Measurements from ENCODE around the gene ADAMTS10.

DNA sequence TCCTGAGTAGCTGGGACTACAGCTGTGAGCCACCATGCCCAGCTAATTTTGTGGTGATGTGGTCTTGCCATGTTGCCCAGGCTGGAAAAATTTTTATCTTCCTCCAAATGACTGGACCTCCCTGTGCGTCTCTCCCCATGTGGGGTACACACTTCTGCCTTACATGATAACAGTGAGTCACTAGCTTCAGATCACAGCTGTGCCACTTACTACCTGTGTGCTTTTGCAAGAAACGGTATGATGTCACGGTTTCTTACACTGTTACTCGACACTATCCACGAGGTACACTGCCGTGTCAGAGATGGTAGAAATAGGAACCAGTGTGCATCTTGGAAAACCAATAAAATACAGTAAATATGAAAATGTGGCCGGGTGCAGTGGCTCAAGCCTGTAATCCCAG is 79.0 kb downstream of the ADAMTS10 start:
- TF ChIP-seq, protein P1, sequence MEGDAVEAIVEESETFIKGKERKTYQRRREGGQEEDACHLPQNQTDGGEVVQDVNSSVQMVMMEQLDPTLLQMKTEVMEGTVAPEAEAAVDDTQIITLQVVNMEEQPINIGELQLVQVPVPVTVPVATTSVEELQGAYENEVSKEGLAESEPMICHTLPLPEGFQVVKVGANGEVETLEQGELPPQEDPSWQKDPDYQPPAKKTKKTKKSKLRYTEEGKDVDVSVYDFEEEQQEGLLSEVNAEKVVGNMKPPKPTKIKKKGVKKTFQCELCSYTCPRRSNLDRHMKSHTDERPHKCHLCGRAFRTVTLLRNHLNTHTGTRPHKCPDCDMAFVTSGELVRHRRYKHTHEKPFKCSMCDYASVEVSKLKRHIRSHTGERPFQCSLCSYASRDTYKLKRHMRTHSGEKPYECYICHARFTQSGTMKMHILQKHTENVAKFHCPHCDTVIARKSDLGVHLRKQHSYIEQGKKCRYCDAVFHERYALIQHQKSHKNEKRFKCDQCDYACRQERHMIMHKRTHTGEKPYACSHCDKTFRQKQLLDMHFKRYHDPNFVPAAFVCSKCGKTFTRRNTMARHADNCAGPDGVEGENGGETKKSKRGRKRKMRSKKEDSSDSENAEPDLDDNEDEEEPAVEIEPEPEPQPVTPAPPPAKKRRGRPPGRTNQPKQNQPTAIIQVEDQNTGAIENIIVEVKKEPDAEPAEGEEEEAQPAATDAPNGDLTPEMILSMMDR (IDR thresholded peaks at IDR 0.05): no peak
- TF ChIP-seq POLR2A (IDR thresholded peaks at IDR 0.05) (no peak), POLR2AphosphoS5 (IDR thresholded peaks at IDR 0.05; ENCODE audit: insufficient read depth in 1 of 2, low read depth in 1 of 2) (no peak)

Measured in vagina (tissue), 2 donors.